Non-pigmented ciliary epithelial cell (primary cell): ENCODE measurements around the gene PREX1.

Experiments
- DNase-seq: peaks from one replicate; pipeline ENCODE4 v3.0.0-alpha.2; 2010; ENCODE audit warnings: low read depth

PREX1 gene

GRCh38 chr20:48680650-48681049, 147.1 kb downstream of the PREX1 start:
- DNase-seq = no peak

GRCh38 chr20:48679599-48679998, 148.2 kb downstream of the PREX1 start:
- DNase-seq = no peak

GRCh38 chr20:48679011-48679410, 148.8 kb downstream of the PREX1 start:
- no peak for DNase-seq

- no peak for DNase-seq
Observed at GRCh38 chr20:48678421-48678820, 149.4 kb downstream of the PREX1 start.

GRCh38 chr20:48676795-48677460, 150.9 kb downstream of the PREX1 start:
- DNase-seq = no peak

GRCh38 chr20:48676125-48676524, 151.7 kb downstream of the PREX1 start:
- no peak for DNase-seq

GRCh38 chr20:48674461-48674860, 153.3 kb downstream of the PREX1 start:
- DNase-seq = no peak

- DNase-seq = no peak
Observed at GRCh38 chr20:48673507-48673906, 154.3 kb downstream of the PREX1 start.

GRCh38 chr20:48672324-48672723, 155.5 kb downstream of the PREX1 start:
- no peak for DNase-seq

GRCh38 chr20:48671141-48671540, 156.7 kb downstream of the PREX1 start:
- no peak for DNase-seq

GRCh38 chr20:48669946-48670605, 157.7 kb downstream of the PREX1 start:
- DNase-seq = no peak

- no peak for DNase-seq
Observed at GRCh38 chr20:48668451-48668946, 159.3 kb downstream of the PREX1 start.

GRCh38 chr20:48667889-48668413, 159.8 kb downstream of the PREX1 start:
- DNase-seq = no peak

GRCh38 chr20:48667481-48667880, 160.3 kb downstream of the PREX1 start:
- no peak for DNase-seq

- DNase-seq = no peak
Observed at GRCh38 chr20:48665785-48666184, 162.0 kb downstream of the PREX1 start.

- DNase-seq = no peak
Observed at GRCh38 chr20:48662711-48663110, 165.1 kb downstream of the PREX1 start.

GRCh38 chr20:48661575-48662455, 166.0 kb downstream of the PREX1 start:
- DNase-seq = no peak

- DNase-seq = no peak
Observed at GRCh38 chr20:48660788-48661187, 167.0 kb downstream of the PREX1 start.

GRCh38 chr20:48659858-48660257, 167.9 kb downstream of the PREX1 start:
- DNase-seq = no peak

GRCh38 chr20:48658505-48658904, 169.3 kb downstream of the PREX1 start:
- no peak for DNase-seq

GRCh38 chr20:48658198-48658476, 169.7 kb downstream of the PREX1 start:
- no peak for DNase-seq

- peak; percentile 45 for DNase-seq
Observed at GRCh38 chr20:48657426-48658197, 170.2 kb downstream of the PREX1 start.
